ENCODE results near the gene ZNF277.

The ZNF277 gene

GRCh38 chr7:112206238-112206990 is at the start of gene ZNF277, which contains the start of gene DOCK4:
TSS of gene ZNF277 (plus strand) at chr7:112206695. CDS start at chr7:112206717, 22 bp downstream.
TSS of gene DOCK4 (minus strand) at chr7:112206399. CDS start at chr7:112206138, 261 bp downstream.
- TF ChIP-seq CTCF (IDR thresholded peaks at IDR 0.05) = no peak

- TF ChIP-seq CTCF (IDR thresholded peaks at IDR 0.05) = no peak
Measured at GRCh38 chr7:112157072-112157471, 49.4 kb upstream of the ZNF277 start.

GRCh38 chr7:112159351-112159750 is 47.1 kb upstream of the ZNF277 start:
- TF ChIP-seq CTCF (IDR thresholded peaks at IDR 0.05) = no peak

- TF ChIP-seq CTCF (IDR thresholded peaks at IDR 0.05) = no peak
Measured at GRCh38 chr7:112160130-112160770, 46.2 kb upstream of the ZNF277 start.

GRCh38 chr7:112160771-112161150 is 45.7 kb upstream of the ZNF277 start:
- no peak for TF ChIP-seq CTCF (IDR thresholded peaks at IDR 0.05)

- TF ChIP-seq CTCF (IDR thresholded peaks at IDR 0.05) = no peak
Measured at GRCh38 chr7:112161253-112162141, 45.0 kb upstream of the ZNF277 start.

- TF ChIP-seq CTCF (IDR thresholded peaks at IDR 0.05) = no peak
Measured at GRCh38 chr7:112162142-112162766, 44.2 kb upstream of the ZNF277 start.
